Activated T-cell treated with anti-CD3 and anti-CD28 coated beads, Interleukin-2, amount 50 U/mL, for 48 hours (primary cell): ENCODE results near the gene ECI2.
"Not testable (repeated sequence)": the region's sequence is repeated elsewhere in the genome, so short reads cannot be mapped to it uniquely, and the experiment has no call there.

Experiments used
- DNase-seq, 2 experiments: peaks; one replicate each; pipeline ENCODE4 v3.0.0-alpha.2; 2020

ECI2 gene

GRCh38 chr6:4136354-4136831 is 1.0 kb upstream of the ECI2 start:
- DNase-seq: no peak

GRCh38 chr6:4135665-4136353 is 434 bp upstream of the ECI2 start:
- peak; percentile 92 to 96 for DNase-seq

GRCh38 chr6:4133941-4134838 is 1.2 kb downstream of the ECI2 start:
- DNase-seq: peak; percentile 44 to 47

GRCh38 chr6:4130357-4130987 is 4.9 kb downstream of the ECI2 start:
- no peak for DNase-seq

- DNase-seq: no peak
Measured at GRCh38 chr6:4129446-4129845, 5.9 kb downstream of the ECI2 start.

- DNase-seq: no peak
Measured at GRCh38 chr6:4128748-4129147, 6.6 kb downstream of the ECI2 start.

GRCh38 chr6:4128072-4128471 is 7.3 kb downstream of the ECI2 start:
- DNase-seq: no peak

- DNase-seq: no peak
Measured at GRCh38 chr6:4125933-4126864, 9.2 kb downstream of the ECI2 start.

- DNase-seq: no peak
Measured at GRCh38 chr6:4125500-4125899, 9.9 kb downstream of the ECI2 start.

- no peak for DNase-seq
Measured at GRCh38 chr6:4124351-4124750, 11.0 kb downstream of the ECI2 start.

- no peak for DNase-seq
Measured at GRCh38 chr6:4115741-4116140, 19.6 kb downstream of the ECI2 start.

- DNase-seq: no peak
Measured at GRCh38 chr6:4114123-4114522, 21.3 kb downstream of the ECI2 start.

GRCh38 chr6:4113649-4114048 is 21.7 kb downstream of the ECI2 start:
- DNase-seq: no peak

GRCh38 chr6:4112366-4112765 is 23.0 kb downstream of the ECI2 start:
- DNase-seq: no peak

- not testable (repeated sequence) for DNase-seq
Measured at GRCh38 chr6:4109363-4109815, 26.0 kb downstream of the ECI2 start.

GRCh38 chr6:4108561-4109093 is 26.7 kb downstream of the ECI2 start:
- DNase-seq: no peak

- no peak for DNase-seq
Measured at GRCh38 chr6:4107873-4108272, 27.5 kb downstream of the ECI2 start.

- no peak for DNase-seq
Measured at GRCh38 chr6:4105980-4106536, 29.3 kb downstream of the ECI2 start.

GRCh38 chr6:4103929-4104328 is 31.4 kb downstream of the ECI2 start:
- DNase-seq: no peak

- DNase-seq: no peak
Measured at GRCh38 chr6:4102687-4103244, 32.6 kb downstream of the ECI2 start.

GRCh38 chr6:4101298-4101697 is 34.1 kb downstream of the ECI2 start:
- no peak for DNase-seq
